ENCODE results near the gene CTSF.

The CTSF gene

DNA sequence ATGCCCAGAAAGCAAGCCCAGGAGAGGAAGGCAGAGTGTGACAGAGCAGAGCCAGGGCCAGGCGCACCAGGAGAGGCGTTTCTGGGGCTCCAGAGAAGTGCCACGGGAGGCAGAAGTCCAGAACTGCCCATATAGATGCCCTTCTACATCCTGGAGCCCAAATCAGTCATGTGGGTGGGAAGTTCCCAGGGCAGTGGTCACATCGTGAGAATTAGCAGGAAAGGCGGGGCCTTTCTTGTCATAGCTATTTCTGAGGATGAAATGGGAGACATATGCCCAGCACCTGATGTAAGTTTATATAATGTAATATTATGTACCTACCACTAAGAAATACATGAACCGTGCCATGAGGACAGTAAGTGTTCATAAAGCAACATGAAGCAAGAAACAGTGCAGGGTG lies 35.6 kb downstream of the CTSF start:
- DNase-seq (ENCODE audit: low read depth) = no peak

DNA sequence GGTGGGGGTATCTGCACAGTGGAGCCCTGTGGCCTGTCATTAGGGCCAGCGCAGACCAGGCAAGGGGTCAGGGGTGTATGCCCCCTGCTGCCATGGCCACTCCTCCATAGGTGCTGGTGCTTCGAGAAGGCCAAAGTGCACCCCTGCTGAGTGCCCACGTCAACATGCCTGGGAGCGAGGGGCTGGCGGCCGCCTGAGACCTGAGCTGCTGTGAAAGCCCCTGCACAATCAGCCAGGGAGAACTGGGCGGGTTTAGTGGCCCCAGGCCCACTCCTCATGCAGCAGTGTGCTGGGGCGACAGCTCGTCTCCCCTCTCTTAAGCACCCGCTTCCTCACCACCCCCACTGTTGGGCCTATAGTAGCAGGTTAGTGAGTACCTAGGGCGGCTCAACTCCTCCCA lies 36.6 kb downstream of the CTSF start:
- DNase-seq (ENCODE audit: low read depth) = no peak

DNA sequence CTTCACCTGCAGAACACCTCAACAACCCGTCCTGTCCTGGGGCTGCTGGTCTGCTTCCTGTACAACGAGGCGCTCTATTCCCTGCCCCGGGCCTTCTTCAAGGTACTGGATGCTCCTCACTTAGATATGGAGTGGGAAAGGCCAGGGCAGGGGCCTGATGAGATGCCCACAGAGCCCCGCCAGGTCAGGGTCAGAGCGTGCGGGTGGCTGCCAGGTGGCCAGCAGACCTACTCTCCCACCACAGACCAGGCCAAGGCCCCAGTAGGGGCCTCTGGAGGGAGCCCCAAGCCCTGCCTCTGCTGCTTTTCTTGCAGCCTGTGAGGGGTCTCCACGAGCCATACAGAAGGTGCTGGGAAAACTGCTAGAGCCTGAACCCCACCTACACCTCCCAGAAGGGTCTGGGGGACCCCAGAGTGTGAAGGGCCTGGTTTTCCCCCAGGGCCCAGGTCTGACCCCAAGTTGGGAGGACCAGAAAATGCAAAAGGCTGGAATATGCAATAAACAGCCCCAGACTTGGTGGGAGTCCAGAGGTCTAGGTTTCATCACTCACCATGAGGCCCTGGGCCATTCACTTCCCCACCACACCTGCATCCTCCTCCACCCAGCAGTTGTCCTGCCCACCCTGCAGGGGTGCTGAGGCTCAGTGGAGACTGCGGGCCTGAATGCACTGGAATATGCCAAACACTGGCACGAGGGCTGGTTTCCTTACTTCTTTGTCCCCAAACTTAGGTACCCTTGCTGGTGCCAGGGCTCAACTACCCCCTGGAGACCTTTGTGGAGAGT lies 37.3 kb downstream of the CTSF start:
- DNase-seq (ENCODE audit: low read depth) = no peak

DNA sequence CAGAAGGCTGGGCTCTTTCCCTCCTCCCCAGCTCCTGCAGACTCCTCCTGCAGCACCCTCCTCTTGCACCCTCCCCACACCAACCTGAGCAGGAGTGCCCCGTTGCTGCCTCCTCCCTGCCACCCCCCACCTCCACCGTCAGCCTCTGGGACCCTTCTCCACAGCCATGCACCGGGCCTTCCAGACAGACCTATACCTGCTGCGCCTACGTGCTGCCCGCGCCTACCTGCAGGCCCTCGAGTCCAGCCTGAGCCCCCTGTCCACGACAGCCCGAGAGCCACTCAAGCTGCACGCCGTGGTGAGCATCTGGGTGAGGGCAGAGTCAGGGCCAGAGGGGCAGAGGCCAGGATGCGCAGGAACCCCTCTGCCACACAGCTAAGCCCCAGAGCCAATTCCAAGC lies 38.8 kb downstream of the CTSF start:
- DNase-seq (ENCODE audit: low read depth) = no peak

DNA sequence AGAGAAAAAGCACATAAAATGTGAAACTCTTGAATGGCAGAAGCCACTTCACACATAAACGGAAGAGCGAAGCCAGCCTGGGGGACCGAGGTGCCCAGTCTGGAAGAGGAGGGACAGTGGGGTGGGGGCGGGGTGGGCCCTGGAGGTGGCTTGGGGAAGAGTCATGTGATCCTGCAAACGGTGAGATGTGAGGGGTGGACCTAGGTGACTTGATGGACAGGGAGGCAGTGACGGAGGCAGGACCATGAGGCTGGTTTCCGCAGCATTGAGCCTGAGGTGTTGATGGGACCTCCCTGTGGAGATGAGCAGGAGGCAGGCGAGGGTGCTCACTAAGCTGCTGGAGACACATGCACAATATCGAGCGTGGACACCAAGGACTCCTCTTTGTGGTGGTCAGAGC lies 39.3 kb downstream of the CTSF start:
- no peak for DNase-seq (ENCODE audit: low read depth)

DNA sequence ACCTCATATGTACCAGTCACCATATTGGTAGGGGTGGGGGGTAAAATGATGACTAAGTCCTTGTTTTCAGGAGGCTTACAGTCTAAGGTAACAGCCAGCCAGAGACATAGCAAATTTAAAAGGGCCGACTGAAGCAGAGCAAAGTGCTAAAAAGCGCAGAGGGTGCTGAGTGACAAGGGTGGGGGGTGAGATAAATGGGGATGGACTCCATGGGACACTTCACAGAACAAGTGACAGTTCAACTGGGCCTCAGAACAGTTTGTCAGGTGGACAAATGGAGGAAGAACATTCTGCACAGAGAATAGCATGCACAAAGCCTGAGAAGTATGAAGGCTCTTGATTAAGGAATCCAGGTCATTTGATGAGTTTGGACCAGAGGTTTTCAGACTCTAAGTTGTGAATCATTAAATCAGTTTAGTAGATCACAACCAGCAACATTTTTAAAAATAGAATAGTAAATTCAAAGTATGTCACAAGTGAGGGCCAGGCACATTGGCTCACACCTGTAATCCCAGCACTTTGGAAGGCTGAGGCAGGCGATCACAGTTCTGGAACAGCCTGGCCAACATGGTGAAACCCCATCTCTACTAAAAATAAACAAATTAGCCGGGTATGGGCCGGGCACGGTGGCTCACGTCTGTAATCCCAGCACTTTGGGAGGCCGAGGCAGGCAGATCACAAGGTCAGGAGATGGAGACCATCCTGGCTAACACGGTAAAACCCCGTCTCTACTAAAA lies 43.9 kb downstream of the CTSF start:
- DNase-seq (ENCODE audit: low read depth) = no peak

DNA sequence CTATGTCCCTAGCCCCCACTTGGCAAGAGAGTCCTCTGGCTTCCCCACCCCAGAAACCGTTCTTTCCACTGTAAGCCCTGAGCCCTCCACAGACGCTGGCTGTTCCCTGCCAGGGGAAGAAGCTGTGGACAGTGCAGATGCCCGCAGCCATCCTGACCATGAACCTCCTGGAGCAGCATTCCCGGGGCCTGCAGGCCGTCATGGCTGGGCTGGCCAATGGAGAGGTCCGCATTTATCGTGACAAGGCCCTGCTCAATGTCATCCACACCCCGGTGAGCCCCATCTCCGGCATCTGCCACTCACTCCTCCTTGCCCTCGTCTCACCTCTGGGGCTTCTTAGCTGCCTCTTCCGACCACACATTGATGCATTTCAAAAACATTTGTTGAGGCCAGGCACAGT lies 44.8 kb downstream of the CTSF start:
- no peak for DNase-seq (ENCODE audit: low read depth)
